ENCODE data around the gene HOXB7.

HOXB7 gene

DNA sequence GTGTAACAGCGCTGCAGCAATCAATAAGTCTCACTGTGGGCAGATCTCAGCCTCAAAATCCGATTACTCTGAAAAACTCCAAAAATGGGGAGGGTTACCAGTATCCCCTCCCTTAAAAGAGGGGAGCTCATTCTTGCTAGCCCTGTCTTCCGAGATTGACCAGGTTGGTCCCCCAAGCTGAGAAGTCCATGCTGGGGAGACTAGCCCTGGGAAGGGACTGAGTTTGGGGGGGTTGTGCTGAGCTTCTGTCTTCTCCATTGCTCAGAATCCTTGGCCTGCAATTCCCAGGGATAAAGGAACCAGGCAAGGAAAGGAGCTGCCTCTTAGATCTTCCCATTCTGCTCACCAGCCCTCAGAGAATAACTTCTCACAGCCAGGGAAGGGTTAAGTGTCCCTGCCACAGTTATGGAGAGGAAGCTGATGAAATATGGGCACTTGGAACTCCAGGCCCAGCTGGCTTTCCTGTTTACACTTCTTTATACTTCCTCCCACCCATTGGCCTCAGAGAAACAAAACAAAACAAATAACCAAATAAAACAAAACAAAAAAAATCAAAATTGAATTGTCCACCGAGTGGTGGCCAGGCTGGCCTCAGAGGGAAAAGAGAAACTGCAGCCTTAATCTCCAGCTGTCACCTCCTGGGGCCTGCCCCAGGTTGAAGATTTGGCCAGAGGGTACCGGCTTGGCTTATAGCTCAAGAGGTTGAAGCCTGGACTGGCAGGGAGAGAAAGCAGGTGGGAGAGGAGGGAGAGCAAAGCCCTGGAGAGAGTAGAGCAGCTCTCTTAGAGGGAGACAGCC is 23.3 kb downstream of the HOXB7 start:
- Mint-ChIP-seq H3K4me1 (peaks cover 66% of the 10 kb centered on the region), H3K9me3 (no peaks in the 10 kb centered on the region), H3K27me3 (peaks cover 100% of the 10 kb centered on the region), H3K27ac (no peak overlapping the region), H3K4me3 (peak overlapping the region; percentile 27), H3K36me3 (no peaks in the 10 kb centered on the region)
- no peak for DNase-seq
- CTCF ChIA-PET = interaction anchor here (0.8 to 2.7 kb wide), 12 partner anchors 9 to 328 kb away, joined by 3 to 10 read pairs (median 4); no protein-coding TSS in a partner anchor

DNA sequence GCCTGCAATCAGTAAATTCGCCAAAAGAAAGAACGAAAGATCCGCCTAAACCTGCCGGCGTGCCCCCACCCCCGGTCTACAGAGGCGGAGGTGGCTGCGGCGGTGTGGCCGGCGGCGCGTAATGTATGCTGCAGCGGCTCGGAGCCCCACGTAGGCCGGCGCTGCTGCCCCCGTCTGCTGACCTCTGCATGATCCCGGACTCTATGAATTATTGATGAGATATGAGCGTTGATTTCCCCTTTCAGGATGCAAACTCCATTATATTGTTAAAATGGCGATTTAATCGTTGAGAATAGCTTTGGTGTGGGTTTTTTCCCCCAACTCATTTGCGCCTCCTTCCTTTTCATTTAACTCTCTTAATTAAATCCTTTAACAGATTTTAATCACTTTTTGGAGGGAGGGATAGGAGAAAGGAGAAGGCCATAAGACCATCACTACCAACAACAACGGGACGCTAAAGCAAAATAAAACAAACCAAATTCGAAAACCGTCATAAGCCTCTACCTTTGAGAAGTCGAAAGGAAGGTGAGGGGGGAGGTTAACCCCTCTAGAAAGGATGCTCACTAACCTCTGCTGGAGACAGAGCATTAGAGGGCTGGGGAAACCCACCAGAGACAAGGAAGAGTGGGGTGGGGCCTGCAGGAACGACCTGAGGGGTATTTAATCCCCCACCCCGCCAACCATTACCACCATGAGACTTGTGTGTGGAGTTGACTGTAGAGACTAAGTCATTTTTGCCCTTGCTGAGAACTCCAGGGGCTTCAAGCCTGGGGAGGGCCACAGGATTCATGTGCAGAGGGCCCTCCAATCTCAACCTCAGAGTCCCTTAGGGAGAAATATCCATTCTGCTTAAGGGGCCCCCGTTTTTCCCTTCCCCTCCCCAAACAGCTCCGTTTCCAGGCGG is 24.2 kb downstream of the HOXB7 start:
- DNase-seq = peak; percentile 53
- Mint-ChIP-seq H3K27ac (no peak overlapping the region), H3K4me3 (peak overlapping the region; percentile 79)

DNA sequence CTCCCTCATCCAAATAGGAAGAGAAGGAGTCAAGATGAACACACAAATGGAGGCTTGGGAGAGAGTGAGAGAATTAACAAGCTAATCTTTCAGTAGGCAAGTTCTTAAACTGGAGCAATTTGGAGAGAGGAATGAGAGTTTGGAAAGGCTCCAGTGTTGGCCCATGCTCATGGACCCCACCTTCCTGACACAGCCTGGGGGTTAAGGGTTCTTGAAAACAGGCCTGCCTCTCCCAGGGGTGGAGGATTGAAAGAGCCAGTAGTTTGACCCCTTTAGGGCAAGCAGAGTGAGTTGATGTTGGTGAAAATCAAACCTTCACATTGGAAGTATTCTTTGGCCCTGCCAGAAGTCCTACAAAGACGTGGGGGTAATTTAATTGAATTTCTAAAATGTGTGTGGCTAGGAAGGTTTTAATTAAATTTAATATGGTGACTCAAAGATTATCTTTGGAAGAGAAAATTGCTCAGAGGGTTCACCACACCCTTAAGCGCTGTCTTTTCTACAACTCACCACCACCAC is 26.5 kb downstream of the HOXB7 start:
- Mint-ChIP-seq H3K27ac (no peak overlapping the region), H3K27me3 (peaks cover 100% of the 10 kb centered on the region), H3K4me1 (peaks cover 80% of the 10 kb centered on the region), H3K36me3 (peaks cover 3% of the 10 kb centered on the region), H3K4me3 (peak overlapping the region; percentile 20), H3K9me3 (no peaks in the 10 kb centered on the region)
- DNase-seq = no peak
- CTCF ChIA-PET = interaction anchor here (0.8 kb wide), 1 partner anchor 251 kb away, joined by 3 read pairs; no protein-coding TSS in a partner anchor

More for the DNA sequence above, 24.2 kb downstream of the HOXB7 start:
- CTCF ChIA-PET = interaction anchor here (0.7 to 2.7 kb wide), 6 partner anchors 14 to 292 kb away, joined by 3 to 10 read pairs (median 4); no protein-coding TSS in a partner anchor
- peaks cover 64% of the 10 kb centered on the region for H3K4me1 Mint-ChIP-seq
- no peaks in the 10 kb centered on the region for H3K36me3 Mint-ChIP-seq
- peaks cover 100% of the 10 kb centered on the region for H3K27me3 Mint-ChIP-seq
- no peaks in the 10 kb centered on the region for H3K9me3 Mint-ChIP-seq

DNA sequence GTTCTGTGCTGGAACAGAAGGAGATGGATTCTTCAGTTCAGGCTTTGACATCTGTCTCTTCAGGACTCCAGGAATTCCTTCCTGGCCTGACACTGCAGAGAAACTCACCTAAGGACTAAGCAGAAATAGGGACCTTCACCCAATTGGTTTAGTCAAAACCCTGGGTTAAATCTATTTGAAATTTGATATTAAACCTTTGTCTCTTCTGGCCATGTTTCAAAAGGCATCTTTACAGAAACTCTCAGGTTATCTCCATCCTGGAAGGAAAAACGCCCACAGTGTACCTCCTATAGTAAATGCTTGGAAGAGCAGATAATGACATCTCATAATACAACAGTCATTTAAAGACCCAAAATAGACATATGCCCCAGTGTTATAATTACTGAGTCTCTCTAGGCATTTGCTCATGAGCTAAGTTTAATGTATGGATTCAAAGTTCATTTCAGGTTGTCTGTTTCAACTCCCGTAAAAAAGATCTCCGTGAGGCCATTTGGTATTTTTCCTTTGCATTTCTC is 27.1 kb downstream of the HOXB7 start:
- Mint-ChIP-seq H3K4me1 (peaks cover 85% of the 10 kb centered on the region), H3K9me3 (no peaks in the 10 kb centered on the region), H3K27me3 (peaks cover 100% of the 10 kb centered on the region), H3K4me3 (no peak overlapping the region), H3K36me3 (peaks cover 7% of the 10 kb centered on the region), H3K27ac (no peak overlapping the region)
- DNase-seq = no peak
- CTCF ChIA-PET = interaction anchor here (0.8 to 1.6 kb wide), 3 partner anchors 236 to 504 kb away, joined by 3 read pairs; no protein-coding TSS in a partner anchor

DNA sequence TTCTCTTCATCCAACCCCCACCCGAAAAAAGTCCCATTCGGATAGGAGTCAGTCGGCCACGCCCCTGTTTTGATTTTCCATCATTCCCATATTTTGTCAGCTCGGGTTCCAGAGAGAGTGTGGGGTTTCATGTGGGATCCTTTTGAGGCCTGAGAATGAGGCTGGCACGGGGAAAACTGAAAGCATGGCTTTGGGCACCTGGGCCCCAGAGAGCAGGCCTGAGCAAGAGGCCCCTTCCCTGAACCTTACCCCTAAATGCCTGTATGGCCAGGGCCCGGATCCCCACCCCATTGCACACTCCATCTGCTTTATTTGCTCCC is 28.1 kb downstream of the HOXB7 start:
- CTCF ChIA-PET = interaction anchor here (0.5 to 1.6 kb wide), 5 partner anchors 10 to 504 kb away, joined by 3 to 6 read pairs (median 3); no protein-coding TSS in a partner anchor
- Mint-ChIP-seq H3K4me3 (peak overlapping the region; percentile 58), H3K27me3 (peaks cover 98% of the 10 kb centered on the region), H3K27ac (no peak overlapping the region), H3K36me3 (peaks cover 9% of the 10 kb centered on the region), H3K9me3 (no peaks in the 10 kb centered on the region), H3K4me1 (peaks cover 84% of the 10 kb centered on the region)
- DNase-seq = no peak

DNA sequence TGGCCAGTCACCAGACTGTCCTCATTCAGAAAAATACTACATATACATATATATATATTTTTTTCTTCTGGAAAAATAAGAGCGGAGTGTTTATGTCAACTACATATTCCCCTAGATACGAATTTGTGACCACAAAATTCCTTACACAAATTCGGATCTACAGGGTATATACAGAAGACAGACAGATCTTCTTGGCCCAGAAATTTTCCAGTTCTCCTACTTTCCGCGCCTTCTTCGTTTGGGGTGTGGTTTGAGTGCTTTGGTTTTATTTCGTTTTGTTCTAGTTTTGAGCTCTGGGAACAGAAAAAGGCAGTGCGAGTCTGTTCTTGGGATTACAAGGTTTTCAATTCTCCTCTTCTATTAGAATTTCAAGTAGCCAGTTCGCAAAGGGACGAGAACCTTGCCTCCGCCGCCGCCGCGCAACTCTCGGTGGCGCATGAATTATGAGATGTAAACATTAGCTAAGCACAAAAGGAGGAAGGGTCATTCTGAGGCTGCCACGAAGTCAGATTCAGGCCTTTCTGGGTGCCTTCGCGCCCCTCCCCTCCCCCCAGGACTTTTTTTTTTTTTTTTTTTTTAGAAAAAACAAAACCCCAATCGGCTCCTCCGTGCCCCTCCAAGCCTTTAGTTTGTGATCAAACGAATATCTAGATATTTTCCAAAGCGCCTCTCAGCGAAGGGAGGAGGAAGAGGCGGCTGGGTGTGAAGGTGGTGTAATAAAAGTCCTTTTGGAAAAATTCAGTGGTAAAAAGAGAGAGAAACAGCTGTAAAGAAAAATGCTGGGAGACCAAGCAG is 30.9 kb downstream of the HOXB7 start:
- CTCF ChIA-PET = interaction anchor here (0.8 to 1.0 kb wide), 2 partner anchors 15 to 88 kb away, joined by 3 to 6 read pairs; no protein-coding TSS in a partner anchor
- Mint-ChIP-seq H3K27me3 (peaks cover 92% of the 10 kb centered on the region), H3K27ac (no peak overlapping the region), H3K4me1 (peaks cover 82% of the 10 kb centered on the region), H3K4me3 (peak overlapping the region; percentile 92), H3K36me3 (peaks cover 17% of the 10 kb centered on the region), H3K9me3 (no peaks in the 10 kb centered on the region)
- DNase-seq = no peak

DNA sequence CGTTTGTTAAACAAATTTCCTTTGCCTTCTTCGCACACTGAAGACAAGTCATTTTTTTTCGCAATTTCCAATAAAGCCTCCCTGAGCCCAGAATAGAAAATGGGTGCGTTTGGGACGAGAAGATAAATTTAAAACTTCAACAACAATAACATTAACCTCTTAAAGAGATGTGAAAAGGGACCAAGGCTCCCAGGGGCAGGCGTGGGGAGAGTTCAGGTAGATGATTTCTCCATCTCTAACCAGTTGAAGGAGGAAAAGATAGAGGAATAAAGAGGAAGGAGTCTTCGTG is 31.4 kb downstream of the HOXB7 start:
- H3K36me3 Mint-ChIP-seq = peaks cover 19% of the 10 kb centered on the region
- H3K9me3 Mint-ChIP-seq = no peaks in the 10 kb centered on the region
- H3K27ac Mint-ChIP-seq = no peak overlapping the region
- H3K4me3 Mint-ChIP-seq = peak overlapping the region; percentile 92
- CTCF ChIA-PET = interaction anchor here (0.8 to 1.0 kb wide), 2 partner anchors 15 to 87 kb away, joined by 3 to 6 read pairs; no protein-coding TSS in a partner anchor
- peaks cover 82% of the 10 kb centered on the region for H3K4me1 Mint-ChIP-seq
- no peak for DNase-seq
- peaks cover 88% of the 10 kb centered on the region for H3K27me3 Mint-ChIP-seq

- DNase-seq = no peak
- peak overlapping the region; percentile 92 for H3K4me3 Mint-ChIP-seq
- H3K27ac Mint-ChIP-seq = peak overlapping the region; percentile 68
- no peaks in the 10 kb centered on the region for H3K9me3 Mint-ChIP-seq
- H3K4me1 Mint-ChIP-seq = peaks cover 79% of the 10 kb centered on the region
- CTCF ChIA-PET = interaction anchor here (0.8 kb wide), 1 partner anchor 233 kb away, joined by 3 read pairs; no protein-coding TSS in a partner anchor
- peaks cover 19% of the 10 kb centered on the region for H3K36me3 Mint-ChIP-seq
- H3K27me3 Mint-ChIP-seq = peaks cover 88% of the 10 kb centered on the region
Measured at GRCh38 chr17:48578616-48579470, 32.0 kb downstream of the HOXB7 start.

DNA sequence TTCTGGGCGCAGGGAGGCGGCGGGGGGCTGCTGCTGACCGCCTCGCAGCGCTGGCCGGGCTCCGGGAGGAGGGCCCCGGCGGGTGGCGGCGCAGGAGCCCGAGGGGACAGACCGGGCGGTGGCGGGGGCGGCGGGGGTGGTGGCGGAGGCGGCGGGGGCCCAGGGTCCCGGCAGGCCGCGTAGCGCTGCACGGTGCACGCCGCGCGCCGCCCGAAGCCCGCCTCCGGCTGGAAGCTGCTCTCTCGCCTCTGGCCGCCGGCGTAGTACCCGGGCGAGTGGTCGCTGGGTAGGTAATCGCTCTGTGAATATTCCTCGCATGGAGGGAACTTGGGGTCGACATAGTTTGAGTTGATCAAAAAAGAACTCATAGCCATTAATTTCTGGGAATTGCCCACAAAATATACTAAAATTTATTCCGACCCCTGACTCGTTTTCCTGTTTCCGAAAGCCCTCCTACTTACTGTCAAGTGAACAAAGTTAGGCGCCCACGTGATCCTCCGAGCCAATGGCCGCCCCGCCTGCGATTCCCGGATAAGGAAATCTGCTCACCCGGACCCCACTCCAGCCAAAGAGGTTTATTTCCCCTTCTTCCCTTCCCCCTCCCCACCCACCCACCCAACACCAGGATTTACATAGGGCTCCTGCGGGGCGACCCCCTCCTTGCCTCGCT is 32.7 kb downstream of the HOXB7 start, which contains the start of gene HOXB4:
TSS of gene HOXB4 (minus strand) at position 405 of the 670 bp plus-strand sequence. CDS start at position 374, 31 bp downstream.
- peaks cover 80% of the 10 kb centered on the region for H3K27me3 Mint-ChIP-seq
- no peaks in the 10 kb centered on the region for H3K9me3 Mint-ChIP-seq
- peak; percentile 86 for DNase-seq
- CTCF ChIA-PET = interaction anchor here (0.8 kb wide), 1 partner anchor 233 kb away, joined by 3 read pairs; no protein-coding TSS in a partner anchor
- peak within 1 kb of the TSS; percentile 68 for H3K27ac Mint-ChIP-seq
- peaks cover 85% of the 10 kb centered on the region for H3K4me1 Mint-ChIP-seq
- H3K4me3 Mint-ChIP-seq = peak within 1 kb of the TSS; percentile 92
- H3K36me3 Mint-ChIP-seq = peaks cover 19% of the 10 kb centered on the region

- H3K27ac Mint-ChIP-seq = no peak overlapping the region
Measured at GRCh38 chr17:48577330-48577945, 33.4 kb downstream of the HOXB7 start.

DNA sequence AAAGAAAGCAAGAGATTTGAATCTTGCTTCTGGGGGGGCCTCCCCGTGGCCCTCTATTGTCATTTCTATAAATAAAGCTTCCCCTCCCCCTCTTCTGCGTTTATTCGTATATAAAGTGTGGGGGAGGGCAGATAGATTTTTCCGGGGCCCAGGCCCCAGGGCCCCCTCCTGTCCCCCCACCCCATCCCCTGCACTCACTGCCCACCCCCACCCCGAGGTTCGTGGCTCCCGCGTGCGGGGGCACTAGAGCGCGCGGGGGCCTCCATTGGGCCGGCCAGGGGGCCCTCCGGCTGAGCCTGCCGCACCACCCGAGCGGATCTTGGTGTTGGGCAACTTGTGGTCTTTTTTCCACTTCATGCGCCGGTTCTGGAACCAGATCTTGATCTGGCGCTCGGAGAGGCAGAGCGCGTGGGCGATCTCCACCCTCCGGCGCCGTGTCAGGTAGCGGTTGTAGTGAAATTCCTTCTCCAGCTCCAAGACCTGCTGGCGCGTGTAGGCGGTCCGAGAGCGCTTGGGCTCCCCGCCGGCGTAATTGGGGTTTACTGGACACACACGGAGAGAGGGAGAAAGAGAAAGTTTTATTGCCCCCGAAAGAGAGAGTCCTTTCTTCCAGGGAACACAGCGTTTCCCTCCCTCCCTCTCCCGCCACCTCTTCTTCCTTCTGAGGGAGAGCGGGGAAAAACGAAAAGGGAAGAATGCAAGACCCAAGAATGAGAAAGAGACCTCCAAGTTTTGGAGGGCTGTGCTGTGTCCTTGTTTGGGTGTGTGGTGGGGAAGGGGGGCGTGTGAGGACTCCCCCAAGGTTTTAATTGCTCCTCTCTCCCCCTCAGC is 34.1 kb downstream of the HOXB7 start:
- H3K4me3 Mint-ChIP-seq = peak overlapping the region; percentile 84
- peaks cover 20% of the 10 kb centered on the region for H3K36me3 Mint-ChIP-seq
- H3K9me3 Mint-ChIP-seq = no peaks in the 10 kb centered on the region
- DNase-seq = no peak
- H3K4me1 Mint-ChIP-seq = peaks cover 79% of the 10 kb centered on the region
- peak overlapping the region; percentile 33 for H3K27ac Mint-ChIP-seq
- peaks cover 66% of the 10 kb centered on the region for H3K27me3 Mint-ChIP-seq
- CTCF ChIA-PET = interaction anchor here (0.6 to 1.3 kb wide), 4 partner anchors 84 to 1376 kb away, joined by 3 to 4 read pairs (median 3); no protein-coding TSS in a partner anchor

More at GRCh38 chr17:48577330-48577945, 33.4 kb downstream of the HOXB7 start:
- H3K4me3 Mint-ChIP-seq = peak overlapping the region; percentile 84
- peaks cover 83% of the 10 kb centered on the region for H3K4me1 Mint-ChIP-seq
- CTCF ChIA-PET = interaction anchor here (1.3 kb wide), 1 partner anchor 241 kb away, joined by 3 read pairs; no protein-coding TSS in a partner anchor
- no peaks in the 10 kb centered on the region for H3K9me3 Mint-ChIP-seq
- peaks cover 74% of the 10 kb centered on the region for H3K27me3 Mint-ChIP-seq
- peak; percentile 44 for DNase-seq
- peaks cover 19% of the 10 kb centered on the region for H3K36me3 Mint-ChIP-seq

All from activated naive CD4-positive, alpha-beta T cell treated with anti-CD3 and anti-CD28 coated beads, Interleukin-2, amount 10 ng/mL, durations not matched to agents 7 days and 5 days (primary cell).